Measurements from ENCODE around the gene PARVG.

DNA sequence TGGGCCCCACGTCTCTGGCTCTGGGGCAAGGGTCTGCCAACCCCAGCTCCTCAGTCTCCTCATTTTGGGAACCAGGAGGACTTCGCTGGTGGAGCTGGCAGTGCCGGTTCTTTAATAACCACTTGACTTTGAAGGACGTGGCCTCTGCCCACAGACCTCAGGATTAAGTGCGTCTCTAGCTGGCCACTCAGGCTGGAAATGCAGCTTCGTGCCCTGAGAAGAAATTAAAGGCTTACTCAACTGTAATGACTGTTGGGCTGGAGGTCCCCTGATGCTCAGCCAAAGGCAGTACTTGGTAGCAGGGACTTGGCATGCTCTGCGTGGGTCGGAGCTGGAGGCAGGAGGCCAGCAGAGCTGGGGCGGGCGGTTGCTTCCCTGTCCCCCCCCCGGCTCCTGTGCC, 16.7 kb upstream of the PARVG start:
- TF ChIP-seq, protein P1, sequence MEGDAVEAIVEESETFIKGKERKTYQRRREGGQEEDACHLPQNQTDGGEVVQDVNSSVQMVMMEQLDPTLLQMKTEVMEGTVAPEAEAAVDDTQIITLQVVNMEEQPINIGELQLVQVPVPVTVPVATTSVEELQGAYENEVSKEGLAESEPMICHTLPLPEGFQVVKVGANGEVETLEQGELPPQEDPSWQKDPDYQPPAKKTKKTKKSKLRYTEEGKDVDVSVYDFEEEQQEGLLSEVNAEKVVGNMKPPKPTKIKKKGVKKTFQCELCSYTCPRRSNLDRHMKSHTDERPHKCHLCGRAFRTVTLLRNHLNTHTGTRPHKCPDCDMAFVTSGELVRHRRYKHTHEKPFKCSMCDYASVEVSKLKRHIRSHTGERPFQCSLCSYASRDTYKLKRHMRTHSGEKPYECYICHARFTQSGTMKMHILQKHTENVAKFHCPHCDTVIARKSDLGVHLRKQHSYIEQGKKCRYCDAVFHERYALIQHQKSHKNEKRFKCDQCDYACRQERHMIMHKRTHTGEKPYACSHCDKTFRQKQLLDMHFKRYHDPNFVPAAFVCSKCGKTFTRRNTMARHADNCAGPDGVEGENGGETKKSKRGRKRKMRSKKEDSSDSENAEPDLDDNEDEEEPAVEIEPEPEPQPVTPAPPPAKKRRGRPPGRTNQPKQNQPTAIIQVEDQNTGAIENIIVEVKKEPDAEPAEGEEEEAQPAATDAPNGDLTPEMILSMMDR (IDR thresholded peaks at IDR 0.05) = no peak
- no peak for TF ChIP-seq EP300 (IDR thresholded peaks at IDR 0.05)
